ENCODE results near the gene WDR77.
A peak's percentile ranks its signal among the peaks of the same experiment; 100 is the strongest.

Gene WDR77

GRCh38 chr1:111488669-111489068 is 39.6 kb upstream of the WDR77 start:
- DNase-seq (ENCODE audit: low read depth): no peak
- H3K4me3 ChIP-seq (ENCODE audit: control insufficient read depth, low read depth, low read length): no peak overlapping the region
- no peak for TF ChIP-seq CTCF (conservative IDR thresholded peaks at IDR 0.05; ENCODE audit: control insufficient read depth, insufficient read depth, low read depth, low read length)

- H3K4me3 ChIP-seq (ENCODE audit: control insufficient read depth, low read depth, low read length): no peak overlapping the region
- TF ChIP-seq CTCF (conservative IDR thresholded peaks at IDR 0.05; ENCODE audit: control insufficient read depth, insufficient read depth, low read depth, low read length): no peak
- no peak for DNase-seq (ENCODE audit: low read depth)
Observed at GRCh38 chr1:111487133-111487532, 38.1 kb upstream of the WDR77 start.

- H3K4me3 ChIP-seq (ENCODE audit: control insufficient read depth, low read depth, low read length): no peak overlapping the region
- TF ChIP-seq CTCF (conservative IDR thresholded peaks at IDR 0.05; ENCODE audit: control insufficient read depth, insufficient read depth, low read depth, low read length): no peak
- DNase-seq (ENCODE audit: low read depth): no peak
Observed at GRCh38 chr1:111486431-111486830, 37.4 kb upstream of the WDR77 start.

- no peak for DNase-seq (ENCODE audit: low read depth)
- no peak for TF ChIP-seq CTCF (conservative IDR thresholded peaks at IDR 0.05; ENCODE audit: control insufficient read depth, insufficient read depth, low read depth, low read length)
- H3K4me3 ChIP-seq (ENCODE audit: control insufficient read depth, low read depth, low read length): no peak overlapping the region
Observed at GRCh38 chr1:111484391-111485026, 35.5 kb upstream of the WDR77 start.

GRCh38 chr1:111483876-111484275 is 34.8 kb upstream of the WDR77 start:
- no peak for DNase-seq (ENCODE audit: low read depth)
- TF ChIP-seq CTCF (conservative IDR thresholded peaks at IDR 0.05; ENCODE audit: control insufficient read depth, insufficient read depth, low read depth, low read length): no peak

GRCh38 chr1:111483166-111483565 is 34.1 kb upstream of the WDR77 start:
- no peak overlapping the region for H3K4me3 ChIP-seq (ENCODE audit: control insufficient read depth, low read depth, low read length)
- DNase-seq (ENCODE audit: low read depth): peak; percentile 42
- TF ChIP-seq CTCF (conservative IDR thresholded peaks at IDR 0.05; ENCODE audit: control insufficient read depth, insufficient read depth, low read depth, low read length): no peak

More at GRCh38 chr1:111483876-111484275, 34.8 kb upstream of the WDR77 start:
- no peak overlapping the region for H3K4me3 ChIP-seq (ENCODE audit: control insufficient read depth, low read depth, low read length)

All from fibroblast of mammary gland (primary cell).